MM.1S (cell line): ENCODE data around the gene SLC35G3.

Experiments used
- DNase-seq: peaks from one replicate; pipeline ENCODE4 v3.0.0-alpha.2; 2015
- H2AFZ ChIP-seq: fragments of 300-600 bp; sonication (generic); 2 replicates; pipeline ENCODE4 v1.6.0; 2016; ENCODE audit warnings: antibody characterized with exemption, low read length
- H3F3A ChIP-seq: fragments of 300-600 bp; sonication (generic); 2 replicates; pipeline ENCODE4 v1.6.1; 2016; ENCODE audit warnings: mild to moderate bottlenecking, antibody characterized with exemption, low read length, moderate library complexity, mixed read lengths; ENCODE audit not compliant: insufficient read depth
- H3K27ac ChIP-seq: fragments of 300-600 bp; sonication (generic); 2 replicates; pipeline ENCODE4 v1.5.1; 2016; ENCODE audit warnings: mild to moderate bottlenecking, low read length
- H3K27me3 ChIP-seq: fragments of 300-600 bp; sonication (generic); replicated peaks from 2 replicates; pipeline ENCODE4 v1.6.0; 2016; ENCODE audit warnings: low read length; ENCODE audit not compliant: insufficient read depth
- H3K36me3 ChIP-seq: fragments of 300-600 bp; sonication (generic); replicated peaks from 2 replicates; pipeline ENCODE4 v1.6.1; 2016; ENCODE audit warnings: mild to moderate bottlenecking, low read length, mixed read lengths; ENCODE audit not compliant: insufficient read depth
- H3K4me1 ChIP-seq: fragments of 300-600 bp; sonication (generic); 2 replicates; pipeline ENCODE4 v1.6.1; 2016; ENCODE audit warnings: low read length, mixed read lengths
- H3K4me2 ChIP-seq: fragments of 300-600 bp; sonication (generic); 2 replicates; pipeline ENCODE4 v1.6.0; 2016; ENCODE audit warnings: low read depth, low read length
- H3K4me3 ChIP-seq: fragments of 300-600 bp; sonication (generic); 2 replicates; pipeline ENCODE4 v1.5.1; 2016; ENCODE audit warnings: low read length, mixed read lengths
- H3K79me2 ChIP-seq: fragments of 300-600 bp; sonication (generic); 2 replicates; pipeline ENCODE4 v1.6.1; 2016; ENCODE audit warnings: mixed run types, low read length, mixed read lengths
- H3K9ac ChIP-seq: fragments of 300-600 bp; sonication (generic); 2 replicates; pipeline ENCODE4 v1.6.1; 2016; ENCODE audit warnings: low read length, mixed read lengths
- H3K9me2 ChIP-seq: fragments of 300-600 bp; sonication (generic); replicated peaks from 2 replicates; pipeline ENCODE4 v1.6.1; 2016; ENCODE audit warnings: mild to moderate bottlenecking, low read length, mixed read lengths; ENCODE audit not compliant: insufficient read depth
- H3K9me3 ChIP-seq: fragments of 300-600 bp; sonication (generic); replicated peaks from 2 replicates; pipeline ENCODE4 v1.6.1; 2016; ENCODE audit warnings: mild to moderate bottlenecking, low read length, mixed read lengths; ENCODE audit not compliant: insufficient read depth
- H4K20me1 ChIP-seq: fragments of 300-600 bp; sonication (generic); 2 replicates; pipeline ENCODE4 v1.6.1; 2016; ENCODE audit warnings: mild to moderate bottlenecking, low read length, moderate library complexity, mixed read lengths; ENCODE audit not compliant: insufficient read depth
- EZH2 ChIP-seq: fragments of 300-600 bp; sonication (generic); optimal IDR thresholded peaks from 2 replicates; pipeline ENCODE3; 2017; ENCODE audit warnings: low read depth, mild to moderate bottlenecking, antibody characterized with exemption, low read length, mixed read lengths
- EZH2phosphoT487 ChIP-seq: fragments of 300-600 bp; sonication (generic); IDR thresholded peaks from 2 replicates; pipeline ENCODE4 v1.6.1; 2018; ENCODE audit warnings: antibody characterized with exemption, low read length
- TF ChIP-seq, protein P1 (sequence below): fragments of 300-600 bp; sonication (generic); IDR thresholded peaks from 2 replicates; pipeline ENCODE4 v1.5.1; 2016; ENCODE audit warnings: antibody characterized with exemption, low read length, mixed read lengths

Gene SLC35G3

GRCh38 chr17:35217107-35217506, 22.9 kb upstream of the SLC35G3 start:
- Histone ChIP-seq H3K9me3 (no peaks in the 10 kb centered on the region), H3K27ac (no peak overlapping the region), H2AFZ (no peak overlapping the region), H3K36me3 (no peaks in the 10 kb centered on the region), H3K9me2 (no peaks in the 10 kb centered on the region), H3K4me2 (no peak overlapping the region), H3F3A (no peaks in the 10 kb centered on the region), H3K4me3 (no peak overlapping the region), H3K9ac (no peak overlapping the region), H3K4me1 (peaks cover 10% of the 10 kb centered on the region), H3K79me2 (no peaks in the 10 kb centered on the region), H4K20me1 (no peaks in the 10 kb centered on the region), H3K27me3 (no peaks in the 10 kb centered on the region)
- TF ChIP-seq EZH2 (no peak), EZH2phosphoT487 (no peak)
- TF ChIP-seq, protein P1, sequence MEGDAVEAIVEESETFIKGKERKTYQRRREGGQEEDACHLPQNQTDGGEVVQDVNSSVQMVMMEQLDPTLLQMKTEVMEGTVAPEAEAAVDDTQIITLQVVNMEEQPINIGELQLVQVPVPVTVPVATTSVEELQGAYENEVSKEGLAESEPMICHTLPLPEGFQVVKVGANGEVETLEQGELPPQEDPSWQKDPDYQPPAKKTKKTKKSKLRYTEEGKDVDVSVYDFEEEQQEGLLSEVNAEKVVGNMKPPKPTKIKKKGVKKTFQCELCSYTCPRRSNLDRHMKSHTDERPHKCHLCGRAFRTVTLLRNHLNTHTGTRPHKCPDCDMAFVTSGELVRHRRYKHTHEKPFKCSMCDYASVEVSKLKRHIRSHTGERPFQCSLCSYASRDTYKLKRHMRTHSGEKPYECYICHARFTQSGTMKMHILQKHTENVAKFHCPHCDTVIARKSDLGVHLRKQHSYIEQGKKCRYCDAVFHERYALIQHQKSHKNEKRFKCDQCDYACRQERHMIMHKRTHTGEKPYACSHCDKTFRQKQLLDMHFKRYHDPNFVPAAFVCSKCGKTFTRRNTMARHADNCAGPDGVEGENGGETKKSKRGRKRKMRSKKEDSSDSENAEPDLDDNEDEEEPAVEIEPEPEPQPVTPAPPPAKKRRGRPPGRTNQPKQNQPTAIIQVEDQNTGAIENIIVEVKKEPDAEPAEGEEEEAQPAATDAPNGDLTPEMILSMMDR: no peak
- no peak for DNase-seq

- no peak overlapping the region for H3K4me2 ChIP-seq
- H3K36me3 ChIP-seq: no peaks in the 10 kb centered on the region
- no peak overlapping the region for H2AFZ ChIP-seq
- H3K9me3 ChIP-seq: no peaks in the 10 kb centered on the region
- H3K9ac ChIP-seq: no peak overlapping the region
- H3K9me2 ChIP-seq: no peaks in the 10 kb centered on the region
- no peaks in the 10 kb centered on the region for H4K20me1 ChIP-seq
- DNase-seq: no peak
- H3F3A ChIP-seq: no peaks in the 10 kb centered on the region
- no peak overlapping the region for H3K27ac ChIP-seq
- no peak overlapping the region for H3K4me3 ChIP-seq
- H3K27me3 ChIP-seq: no peaks in the 10 kb centered on the region
- TF ChIP-seq EZH2 (no peak), EZH2phosphoT487 (no peak)
- TF ChIP-seq, protein P1: no peak
- peaks cover 10% of the 10 kb centered on the region for H3K4me1 ChIP-seq
- H3K79me2 ChIP-seq: no peaks in the 10 kb centered on the region
Measured at GRCh38 chr17:35214631-35215273, 20.6 kb upstream of the SLC35G3 start.

DNA sequence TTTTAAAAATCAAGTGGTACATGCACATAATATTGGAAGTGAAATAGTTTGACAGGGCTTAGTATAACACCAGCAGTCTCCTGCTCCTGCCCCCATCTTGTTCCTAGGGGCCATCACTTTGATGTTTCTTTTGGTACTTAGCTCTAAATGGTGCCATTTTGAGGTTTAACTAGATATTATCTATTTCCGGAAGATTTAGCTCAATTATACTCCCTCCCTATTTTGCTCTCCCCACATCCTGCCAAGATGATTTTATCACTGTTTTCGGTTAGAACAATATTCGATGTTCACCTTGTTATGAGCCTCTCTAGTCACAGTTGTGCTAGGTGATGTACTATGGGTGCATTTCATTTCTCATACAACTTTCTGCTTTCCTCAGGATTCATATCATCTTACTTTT, 20.0 kb upstream of the SLC35G3 start:
- Histone ChIP-seq H4K20me1 (no peaks in the 10 kb centered on the region), H3K4me1 (peaks cover 7% of the 10 kb centered on the region), H2AFZ (no peak overlapping the region), H3K36me3 (no peaks in the 10 kb centered on the region), H3K9me2 (no peaks in the 10 kb centered on the region), H3K79me2 (no peaks in the 10 kb centered on the region), H3K9me3 (no peaks in the 10 kb centered on the region), H3F3A (no peaks in the 10 kb centered on the region), H3K4me2 (no peak overlapping the region), H3K27ac (no peak overlapping the region), H3K27me3 (no peaks in the 10 kb centered on the region), H3K9ac (no peak overlapping the region), H3K4me3 (no peak overlapping the region)
- TF ChIP-seq EZH2 (no peak), EZH2phosphoT487 (no peak)
- TF ChIP-seq, protein P1: no peak
- DNase-seq: no peak
